GM04503 (cell line): ENCODE results near the gene IPO11.

Experiments
- DNase-seq: peaks from one replicate; pipeline ENCODE4 v3.0.0-alpha.2; 2012; ENCODE audit warnings: low read depth

The IPO11 gene

DNA sequence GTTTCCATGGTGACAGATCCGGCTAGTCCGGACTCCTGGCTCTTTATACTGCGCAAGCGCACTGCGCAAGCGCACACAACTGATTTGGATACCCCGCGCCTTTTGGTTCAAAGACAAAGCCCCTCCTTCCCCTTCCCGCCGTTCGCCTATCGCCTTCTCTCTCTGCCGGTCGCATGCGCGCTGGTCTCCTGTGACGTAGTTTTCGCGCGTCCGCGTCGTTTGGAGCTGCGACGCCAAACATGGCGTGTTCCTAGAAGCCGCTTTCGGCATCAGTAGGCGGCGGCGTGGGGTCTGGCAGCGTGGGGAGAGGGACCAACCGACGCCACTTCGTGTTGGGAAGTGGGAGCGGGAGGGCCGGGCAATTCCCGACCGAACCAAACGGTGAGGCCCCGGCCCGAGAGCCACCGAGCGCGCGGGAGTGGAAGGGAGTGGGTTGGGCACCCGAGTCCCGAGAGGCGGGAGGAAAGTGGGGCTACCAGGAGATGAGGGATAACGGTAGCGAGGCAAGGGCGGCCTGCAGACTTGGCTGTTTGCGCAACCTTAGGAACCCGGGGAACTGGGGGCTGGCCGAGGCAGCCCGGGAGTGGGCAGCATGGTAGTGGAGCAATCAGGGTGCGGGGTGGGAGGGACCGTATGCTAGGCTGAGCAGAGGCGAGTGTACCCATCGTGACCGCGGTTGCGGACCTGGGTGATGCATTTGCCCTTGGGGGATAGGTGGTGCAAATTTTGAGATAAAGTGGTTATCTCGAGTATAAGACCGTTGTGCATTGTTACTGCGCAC, at the start of gene IPO11:
TSS of gene IPO11 (plus strand) at position 215 of the 781 bp plus-strand sequence. CDS start 24,517 bp downstream, outside the sequence.
- DNase-seq, result peak; percentile 89

DNA sequence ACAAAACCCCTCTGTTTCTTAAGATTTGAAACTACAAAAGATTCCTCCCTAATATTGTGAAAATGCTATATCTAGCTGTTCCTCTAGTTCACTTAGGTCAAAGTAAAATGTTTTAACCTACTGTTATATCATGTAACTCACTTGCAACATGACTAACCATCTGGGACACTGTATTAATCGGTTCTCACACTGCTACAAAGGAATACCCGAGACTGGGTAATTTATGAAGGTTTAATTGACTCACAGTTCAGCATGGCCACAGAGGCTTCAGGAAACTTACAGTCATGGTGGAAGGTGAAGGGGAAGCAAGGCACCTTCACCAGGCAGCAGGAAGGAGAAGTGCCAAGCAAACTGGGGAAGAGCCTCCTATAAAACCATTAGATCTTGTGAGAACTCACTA, 43.5 kb upstream of the IPO11 start:
- no peak for DNase-seq

DNA sequence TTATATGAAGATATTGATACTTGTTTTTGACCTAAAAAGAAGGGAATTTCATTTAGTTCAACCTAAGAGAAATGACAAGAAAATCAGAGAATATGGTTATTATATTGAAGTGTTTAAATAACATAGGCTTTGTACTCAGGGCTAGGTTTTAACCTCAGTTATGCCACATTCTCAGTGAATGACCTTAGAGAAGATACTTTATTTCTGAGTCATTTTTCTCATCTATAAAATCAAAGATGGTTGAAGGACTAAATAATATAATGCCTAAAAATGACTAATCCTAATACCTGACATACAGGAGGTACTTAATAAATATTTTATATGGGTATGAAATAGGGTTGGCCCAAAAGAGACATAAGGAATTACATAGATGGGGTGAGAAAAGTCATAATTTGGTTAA, 41.2 kb upstream of the IPO11 start:
- DNase-seq, result no peak

DNA sequence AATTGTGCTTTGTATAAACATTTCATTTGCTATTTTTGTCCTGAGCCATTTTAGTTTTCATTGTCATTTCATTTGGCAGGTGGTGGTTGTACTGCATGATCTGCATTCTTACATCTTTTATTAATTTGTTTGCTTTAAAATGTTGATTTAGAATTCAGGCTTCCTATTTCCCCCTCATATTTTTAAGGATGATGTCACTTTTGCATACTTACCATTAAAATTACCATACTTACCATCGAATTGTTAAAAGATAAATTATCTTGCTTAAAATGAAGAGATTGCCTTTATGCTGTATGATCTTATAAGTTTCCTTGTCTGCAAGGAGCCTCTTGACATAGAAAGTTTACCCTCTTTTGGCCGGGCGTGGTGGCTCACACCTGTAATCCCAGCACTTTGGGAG, 40.0 kb upstream of the IPO11 start:
- DNase-seq, result no peak

DNA sequence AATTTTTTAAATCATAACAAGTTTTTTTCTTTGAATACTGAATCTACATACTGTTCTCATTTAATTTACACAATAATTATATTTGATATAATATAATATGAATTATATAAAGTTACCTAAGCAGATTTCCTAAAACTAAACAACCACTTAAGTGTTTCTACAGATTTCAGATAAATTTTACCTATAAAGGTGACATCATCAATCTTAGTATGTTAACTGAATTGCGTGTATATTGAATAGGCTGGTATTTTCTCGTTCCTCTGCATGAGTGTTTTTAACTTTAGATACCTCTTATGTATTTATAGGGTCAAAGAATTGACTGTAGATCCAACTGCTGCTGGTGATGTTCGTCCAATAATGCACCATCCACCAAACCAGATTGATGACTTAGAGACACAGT, 39.2 kb upstream of the IPO11 start:
- no peak for DNase-seq

DNA sequence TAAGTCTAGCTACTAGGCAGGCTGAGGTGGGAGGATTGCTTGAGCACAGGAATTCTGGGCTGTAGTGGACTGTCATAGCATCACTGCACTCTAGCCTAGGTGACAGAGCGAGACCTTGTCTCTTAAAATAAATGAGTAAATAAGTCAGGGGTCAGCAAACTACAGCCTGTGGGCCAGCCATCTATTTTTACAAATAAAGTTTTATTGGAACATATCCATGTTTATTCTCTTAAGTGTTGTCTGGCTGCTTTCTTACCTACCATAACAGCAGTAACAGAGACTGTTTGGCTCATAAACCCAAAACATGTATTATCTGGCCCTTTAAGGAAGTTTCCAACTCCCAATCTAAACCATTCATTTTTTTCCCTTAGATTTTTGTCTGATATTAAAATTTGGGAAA, 38.5 kb upstream of the IPO11 start:
- no peak for DNase-seq

DNA sequence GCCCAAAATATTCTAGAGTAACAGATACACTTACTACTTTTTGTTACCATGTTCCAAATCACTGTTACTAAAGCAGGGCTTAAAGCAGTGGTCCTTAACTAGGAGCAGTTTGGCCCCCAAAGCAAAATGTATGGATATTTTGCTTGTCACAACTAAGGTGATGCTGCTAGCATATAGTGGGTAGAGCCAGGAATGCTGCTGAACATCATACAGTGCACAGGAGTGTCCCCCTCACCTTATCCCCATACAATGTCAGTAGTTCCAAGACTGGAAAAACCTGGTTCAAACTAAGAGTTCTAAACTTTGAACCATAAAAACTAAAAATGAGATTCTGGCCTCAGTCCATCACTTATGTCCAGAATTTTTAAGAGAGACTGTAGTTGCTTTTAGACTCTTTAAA, 36.9 kb upstream of the IPO11 start:
- DNase-seq, result no peak

DNA sequence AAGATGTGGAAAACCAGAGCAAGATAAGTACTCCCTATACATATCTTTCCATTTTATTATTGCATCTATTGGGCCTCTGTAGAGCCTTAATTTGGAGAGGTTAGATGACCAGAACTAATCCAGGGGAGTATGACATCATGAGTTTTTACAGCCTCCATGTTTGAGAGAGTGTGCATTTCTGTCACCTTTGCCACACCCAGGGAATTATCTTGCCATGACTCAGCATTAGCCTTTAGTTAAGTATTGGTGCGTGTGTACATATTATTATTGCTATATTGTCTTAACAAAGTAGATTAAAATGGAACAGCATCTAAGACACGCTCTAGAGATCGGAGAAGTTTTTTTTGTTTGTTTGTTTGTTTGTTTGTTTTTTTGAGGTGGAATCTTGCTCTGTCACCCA, 36.5 kb upstream of the IPO11 start:
- no peak for DNase-seq

DNA sequence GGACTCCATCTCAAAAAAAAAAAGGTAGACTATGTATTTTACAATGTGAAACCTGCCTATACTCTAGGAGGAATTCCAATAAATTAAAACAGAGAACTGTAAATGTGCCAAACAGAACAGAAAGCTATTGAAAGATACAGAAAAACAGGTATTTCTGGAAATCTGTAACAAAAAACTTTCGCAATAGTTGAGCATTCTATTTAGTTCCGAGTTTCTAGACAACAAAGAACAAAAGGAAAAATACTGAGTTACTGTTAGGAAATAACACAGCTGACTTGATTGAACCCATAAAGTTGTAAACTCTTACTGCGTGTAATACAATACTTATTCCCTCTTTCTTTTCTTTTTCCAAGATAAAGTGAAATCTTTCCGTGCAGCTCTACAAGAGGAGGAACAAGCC, 27.4 kb upstream of the IPO11 start:
- DNase-seq, result no peak

DNA sequence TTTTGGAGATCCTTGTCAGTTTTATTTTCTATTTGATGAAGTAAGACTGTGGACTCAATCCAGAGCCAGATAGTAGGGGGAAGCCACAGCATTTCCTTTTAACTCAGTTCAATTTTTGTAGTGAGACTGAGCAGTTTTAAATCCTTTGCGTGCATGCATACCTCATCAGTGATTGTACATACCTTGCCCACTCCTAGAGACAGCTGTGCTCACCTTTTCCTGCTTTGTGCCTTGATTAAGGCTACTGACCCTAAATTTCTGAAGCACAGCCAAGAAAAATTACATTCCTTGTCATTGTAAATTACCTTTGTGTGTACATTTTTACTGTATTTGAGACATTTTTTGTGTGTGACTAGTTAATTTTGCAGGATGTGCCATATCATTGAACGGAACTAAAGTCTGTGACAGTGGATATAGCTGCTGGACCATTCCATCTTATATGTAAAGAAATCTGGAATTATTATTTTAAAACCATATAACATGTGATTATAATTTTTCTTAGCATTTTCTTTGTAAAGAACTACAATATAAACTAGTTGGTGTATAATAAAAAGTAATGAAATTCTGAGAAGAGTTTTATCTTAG, 26.7 kb upstream of the IPO11 start:
- DNase-seq, result no peak

DNA sequence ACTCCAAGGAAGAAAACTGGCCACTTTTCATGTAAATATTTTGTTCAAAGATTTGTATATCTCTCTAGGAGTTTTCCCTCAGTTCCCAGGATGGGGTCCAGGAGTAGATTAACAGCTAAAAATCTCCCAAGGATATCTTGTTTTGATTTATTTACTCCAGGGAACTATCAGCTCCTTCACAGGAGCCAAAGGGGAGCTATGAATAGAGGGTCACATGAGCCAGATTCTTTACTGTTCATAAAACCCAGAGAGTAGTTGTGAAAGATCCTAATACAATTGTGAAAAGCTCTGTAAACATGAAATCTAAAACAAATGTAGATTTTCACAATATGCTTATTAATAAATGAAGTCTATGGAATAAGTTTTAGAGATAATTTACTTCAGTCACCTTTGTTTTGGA, 25.7 kb upstream of the IPO11 start:
- peak; percentile 6 for DNase-seq

DNA sequence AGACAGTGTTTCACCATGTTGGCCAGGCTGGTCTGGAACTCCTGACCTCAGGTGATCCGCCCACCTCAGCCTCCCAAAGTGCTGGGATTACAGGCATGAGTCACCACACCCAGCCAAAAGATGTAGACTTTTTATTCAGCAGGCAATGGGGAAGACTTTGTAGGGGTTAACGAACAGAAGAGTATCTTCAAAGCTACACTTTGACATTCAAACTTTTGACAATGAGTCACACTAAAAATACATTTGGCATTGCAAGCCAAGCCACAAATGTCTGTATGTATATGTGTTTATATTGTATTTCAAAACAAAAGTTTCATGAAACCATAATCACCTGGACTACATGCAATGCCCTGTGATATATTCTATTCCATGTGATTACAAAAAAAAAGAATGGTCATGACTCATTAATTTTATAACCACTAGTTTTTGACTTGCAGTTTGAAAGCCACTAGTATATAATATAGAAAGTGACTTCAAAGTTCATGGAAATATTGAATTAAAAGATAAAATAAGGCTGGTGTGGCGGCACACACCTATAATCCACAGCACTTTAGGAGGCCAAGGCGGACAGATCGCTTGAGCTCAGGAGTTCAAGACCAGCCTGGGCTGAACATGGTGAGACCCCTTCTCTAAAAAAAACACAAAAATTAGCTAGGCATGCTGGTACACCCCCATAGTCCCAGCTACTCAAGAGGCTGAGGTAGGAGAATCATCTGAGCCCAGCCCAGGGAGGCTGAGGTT, 17.2 kb upstream of the IPO11 start:
- no peak for DNase-seq

DNA sequence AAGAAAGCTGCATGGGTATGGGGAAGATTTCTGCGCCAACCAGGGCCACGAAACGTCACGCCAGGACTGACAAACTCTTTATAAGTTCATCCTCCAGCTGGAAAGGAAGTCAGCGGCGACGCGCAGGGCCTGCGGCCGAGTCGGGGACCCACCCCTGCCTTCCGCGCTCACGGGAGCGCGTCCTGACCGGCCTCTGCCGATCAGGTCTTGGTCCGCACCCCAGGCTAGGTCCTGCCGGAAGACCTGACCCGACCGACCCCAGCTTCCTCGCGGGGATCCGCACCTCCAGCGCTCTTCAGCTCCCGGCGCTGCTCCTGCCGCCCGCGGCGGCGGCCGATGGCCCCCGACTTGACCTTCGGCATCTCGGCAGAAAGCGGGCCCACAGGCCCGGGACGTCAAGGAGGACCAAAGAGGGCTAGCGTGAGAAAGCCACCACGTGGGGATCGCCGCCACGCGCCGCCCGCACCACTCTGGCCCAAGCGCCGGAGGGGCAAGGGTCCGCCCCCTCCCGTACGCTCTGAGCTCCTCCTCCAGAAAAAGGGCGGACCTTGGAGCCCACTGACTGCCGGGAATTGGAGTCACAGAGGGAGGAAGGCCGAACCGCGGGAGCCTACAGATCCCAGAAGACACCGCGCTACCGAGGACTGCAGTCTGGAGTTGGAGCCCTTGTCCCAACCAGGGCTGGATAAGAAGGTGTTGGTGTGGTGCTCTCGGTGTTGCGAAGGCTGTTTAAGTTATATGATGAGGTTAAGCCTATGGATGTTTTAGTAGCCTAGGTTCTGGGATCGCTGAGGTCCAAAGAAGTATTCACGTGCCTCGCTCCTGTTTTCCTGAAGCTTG, 8.9 kb upstream of the IPO11 start, which contains the start of gene DIMT1:
TSS of gene DIMT1 (minus strand) at position 495 of the 840 bp plus-strand sequence. CDS start at position 362, 133 bp downstream.
- DNase-seq, result peak; percentile 89

DNA sequence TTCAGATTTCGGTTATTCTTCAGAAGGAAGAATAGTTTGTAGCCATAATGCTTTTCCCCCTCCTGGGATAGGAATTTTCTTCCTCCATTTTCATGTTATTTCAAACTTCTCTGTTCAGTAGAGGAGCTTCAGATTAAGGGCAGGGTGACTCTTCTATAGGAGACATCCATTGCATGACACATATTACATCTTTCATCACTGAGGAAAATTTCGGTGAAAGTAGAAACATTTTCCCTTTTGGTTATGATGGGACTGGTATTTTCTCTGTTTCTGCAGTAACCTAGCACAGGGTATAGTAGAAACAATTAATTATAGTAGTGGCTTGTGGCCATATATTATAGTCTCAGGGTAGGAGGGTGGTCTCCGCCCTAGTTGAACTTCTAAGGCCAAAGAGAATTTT, 1.1 kb downstream of the IPO11 start:
- no peak for DNase-seq

DNA sequence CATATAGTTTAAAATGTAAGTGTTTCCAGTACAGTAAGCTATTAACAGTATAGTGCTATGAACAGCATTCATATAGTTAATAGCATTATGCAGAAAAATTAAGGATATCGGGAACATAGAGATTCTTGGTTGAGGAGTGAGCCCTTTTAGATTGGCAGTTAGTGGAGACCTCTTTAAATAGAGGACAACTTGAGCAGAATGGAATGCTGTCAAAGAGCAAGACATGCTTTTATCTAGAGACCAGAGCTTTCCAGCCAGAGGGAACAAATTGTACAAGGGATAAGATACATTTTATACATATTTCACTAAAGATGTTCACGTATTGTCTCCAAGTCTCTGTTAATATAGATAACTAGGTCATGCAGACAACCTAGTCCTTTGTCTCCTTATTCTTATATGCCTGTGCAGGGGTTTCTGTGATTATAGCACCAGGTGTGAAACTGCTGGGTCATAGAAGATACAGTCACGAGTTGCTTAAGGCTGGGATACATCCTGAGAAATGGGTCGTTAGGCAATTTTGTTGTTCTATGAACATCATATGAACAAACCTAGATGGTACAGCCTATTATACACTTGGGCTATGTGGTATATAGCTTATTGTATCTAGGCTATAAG, 6.0 kb downstream of the IPO11 start:
- DNase-seq, result no peak

DNA sequence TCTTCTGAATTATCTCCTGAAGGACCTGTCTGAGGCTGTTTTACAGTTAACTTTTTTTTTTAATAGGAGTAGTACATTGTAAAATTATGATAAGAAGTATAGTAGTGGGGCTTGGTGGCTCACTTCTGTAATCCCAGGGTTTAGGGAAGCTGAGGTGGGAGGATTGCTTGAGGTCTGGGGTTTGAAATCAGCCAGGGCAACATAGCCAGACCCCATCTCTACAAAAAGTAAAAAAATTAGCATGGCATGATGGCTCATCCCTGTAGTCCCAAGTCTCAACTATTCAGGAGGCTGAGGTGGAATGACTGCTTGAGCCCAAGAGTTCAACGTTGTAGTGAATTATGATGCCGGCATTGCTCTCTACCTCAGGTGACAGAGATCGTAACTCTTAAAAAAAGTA, 7.0 kb downstream of the IPO11 start:
- no peak for DNase-seq

DNA sequence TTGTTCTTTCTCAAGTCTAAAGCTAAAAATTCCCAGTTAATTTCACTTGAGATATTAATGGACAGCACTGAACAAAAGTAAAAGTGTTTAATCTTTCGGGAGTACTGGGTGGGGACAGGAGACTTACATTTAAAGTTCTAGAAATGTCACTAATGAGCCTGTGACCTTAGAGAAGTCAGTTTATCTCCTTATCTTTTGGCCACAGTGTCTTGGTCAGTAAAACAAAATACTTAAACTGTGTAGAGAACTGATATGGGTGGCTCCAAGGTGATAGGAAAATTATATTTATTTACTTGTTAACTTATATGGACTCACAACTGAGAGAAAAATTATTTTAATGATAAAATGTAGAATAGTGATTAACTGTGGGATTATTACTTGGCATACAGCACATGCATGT, 8.9 kb downstream of the IPO11 start:
- DNase-seq, result no peak

DNA sequence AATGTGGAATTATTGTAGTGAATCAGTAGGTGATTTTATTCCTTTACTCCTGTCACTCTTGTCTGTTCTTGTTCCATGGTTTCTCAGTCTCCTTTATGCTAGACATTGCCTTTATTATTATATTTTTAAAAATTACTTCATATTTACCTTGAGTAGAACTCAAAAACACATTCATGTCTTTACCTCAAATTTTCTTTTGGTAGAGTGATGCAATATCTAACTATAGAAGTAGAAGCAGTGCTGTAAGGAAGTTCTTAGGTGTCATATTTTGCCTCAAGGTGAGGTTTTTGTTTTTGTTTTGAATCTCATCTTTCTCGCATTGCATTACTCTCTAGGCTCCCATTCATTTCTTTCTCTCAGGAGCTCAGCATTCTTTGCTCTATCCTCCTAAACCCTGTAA, 12.2 kb downstream of the IPO11 start:
- no peak for DNase-seq

DNA sequence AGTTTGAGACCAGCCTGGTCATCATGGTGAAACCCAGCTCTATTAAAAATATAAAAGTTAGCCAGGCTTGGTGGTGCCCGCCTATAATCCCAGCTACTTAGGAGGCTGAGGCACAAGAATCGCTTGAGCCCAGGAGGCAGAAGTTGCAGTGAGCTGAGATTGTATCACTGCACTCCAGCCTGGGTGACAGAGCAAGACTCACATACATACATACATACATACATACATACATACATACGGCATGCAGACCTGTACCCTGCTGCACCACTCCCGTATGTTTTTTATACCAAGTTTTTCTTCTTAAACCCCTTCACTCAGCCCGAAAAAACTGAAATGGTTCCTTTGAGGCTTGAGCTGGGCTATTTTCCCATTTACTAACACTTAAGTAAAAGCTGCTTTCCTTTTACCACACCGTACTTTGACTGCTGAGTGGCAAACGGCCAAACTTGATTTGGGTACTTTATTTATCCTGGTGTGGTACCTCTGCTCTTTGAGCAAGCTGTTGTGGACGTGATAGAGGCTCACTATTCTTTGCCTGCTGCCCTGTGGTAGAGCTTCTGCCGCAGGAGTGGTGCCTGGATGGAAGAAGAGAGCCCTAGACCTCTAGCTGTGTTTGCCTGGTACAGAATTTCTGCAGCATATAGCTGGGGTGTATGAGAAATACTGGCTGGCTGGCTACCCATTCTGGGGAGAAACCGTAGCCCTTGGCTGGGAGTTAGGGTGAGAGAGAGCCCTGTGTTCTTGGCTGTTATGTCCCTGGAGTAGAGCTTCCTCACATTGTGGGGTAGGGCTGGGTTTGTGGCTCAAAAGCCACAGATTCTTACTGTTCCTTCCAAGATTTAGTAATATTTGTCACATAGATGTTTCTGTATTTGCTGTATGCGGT, 19.4 kb downstream of the IPO11 start:
- peak; percentile 8 for DNase-seq

DNA sequence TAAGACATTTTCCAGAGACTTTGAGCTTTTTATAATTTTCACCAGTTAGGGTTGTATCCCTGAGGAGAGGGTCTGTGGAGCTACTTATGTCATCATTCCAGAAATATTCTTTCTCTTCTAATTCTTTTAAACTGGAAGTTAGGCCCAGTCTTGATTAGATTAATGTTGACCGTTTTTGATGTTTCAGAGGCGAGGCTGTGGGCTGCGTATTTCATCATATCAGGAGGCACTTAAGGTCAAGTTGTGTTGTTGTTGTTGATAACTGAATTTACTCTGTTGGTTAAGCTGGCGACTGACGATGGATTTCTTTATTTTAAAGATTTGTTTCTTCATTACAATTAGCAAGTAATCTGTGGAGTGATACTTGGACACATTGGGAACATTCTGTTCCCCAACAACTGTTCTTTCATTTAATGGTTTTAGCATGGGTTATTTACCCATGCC, 20.1 kb downstream of the IPO11 start:
- DNase-seq, result peak; percentile 4

DNA sequence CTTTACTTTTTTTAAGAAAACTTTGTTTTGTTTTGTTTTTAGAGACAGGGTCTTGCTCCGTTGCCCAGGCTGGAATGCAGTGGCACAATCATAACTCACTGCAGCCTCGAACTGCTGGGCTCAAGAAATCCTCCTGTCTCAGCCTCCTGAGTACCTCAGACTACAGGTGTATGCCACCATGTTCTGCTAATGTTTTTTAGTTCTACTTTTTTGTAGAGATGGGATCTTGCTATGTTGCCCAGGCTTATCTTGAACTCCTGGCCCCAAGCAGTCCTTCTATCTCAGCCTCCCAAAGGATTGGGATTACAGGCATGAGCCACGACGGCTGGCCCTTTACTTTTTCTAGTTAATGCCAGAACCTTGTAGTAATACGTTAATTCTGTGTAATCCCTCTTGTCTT, 36.0 kb downstream of the IPO11 start:
- DNase-seq, result no peak
